ENCODE data around the gene SPOCK3.

DNA sequence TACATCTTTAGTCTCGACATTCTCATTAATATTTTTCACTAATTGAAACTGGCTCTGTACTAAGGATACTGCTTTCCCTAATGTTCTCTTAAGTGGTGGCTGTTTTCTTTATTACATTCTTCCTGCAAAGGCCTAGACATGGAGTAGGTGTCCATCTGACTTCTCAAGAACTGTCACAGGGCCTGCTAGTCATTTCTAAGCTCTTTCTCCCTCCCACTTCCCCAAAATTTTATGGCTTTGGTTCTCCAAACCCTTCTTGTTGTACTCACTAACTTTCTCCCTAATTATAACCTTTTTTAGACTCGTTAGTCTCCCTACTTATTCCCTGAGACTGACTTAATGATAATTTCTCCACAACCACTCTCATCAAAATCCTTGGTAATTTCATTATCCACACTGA lies 133.3 kb downstream of the SPOCK3 start:
- no peak for TF ChIP-seq EZH2 (IDR thresholded peaks at IDR 0.05; ENCODE audit: borderline replicate concordance, low read length)
- TF ChIP-seq, protein P1, sequence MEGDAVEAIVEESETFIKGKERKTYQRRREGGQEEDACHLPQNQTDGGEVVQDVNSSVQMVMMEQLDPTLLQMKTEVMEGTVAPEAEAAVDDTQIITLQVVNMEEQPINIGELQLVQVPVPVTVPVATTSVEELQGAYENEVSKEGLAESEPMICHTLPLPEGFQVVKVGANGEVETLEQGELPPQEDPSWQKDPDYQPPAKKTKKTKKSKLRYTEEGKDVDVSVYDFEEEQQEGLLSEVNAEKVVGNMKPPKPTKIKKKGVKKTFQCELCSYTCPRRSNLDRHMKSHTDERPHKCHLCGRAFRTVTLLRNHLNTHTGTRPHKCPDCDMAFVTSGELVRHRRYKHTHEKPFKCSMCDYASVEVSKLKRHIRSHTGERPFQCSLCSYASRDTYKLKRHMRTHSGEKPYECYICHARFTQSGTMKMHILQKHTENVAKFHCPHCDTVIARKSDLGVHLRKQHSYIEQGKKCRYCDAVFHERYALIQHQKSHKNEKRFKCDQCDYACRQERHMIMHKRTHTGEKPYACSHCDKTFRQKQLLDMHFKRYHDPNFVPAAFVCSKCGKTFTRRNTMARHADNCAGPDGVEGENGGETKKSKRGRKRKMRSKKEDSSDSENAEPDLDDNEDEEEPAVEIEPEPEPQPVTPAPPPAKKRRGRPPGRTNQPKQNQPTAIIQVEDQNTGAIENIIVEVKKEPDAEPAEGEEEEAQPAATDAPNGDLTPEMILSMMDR (IDR thresholded peaks at IDR 0.05; ENCODE audit: low read length) = no peak

Measured in OCI-LY1 (cell line).